SU-DHL-6 (cell line): Measurements from ENCODE around the gene PXDN.

Experiments used
- EZH2phosphoT487 ChIP-seq: fragments of 200-600 bp; sonication (generic), shearing (Covaris generic); conservative IDR thresholded peaks from 2 replicates; pipeline ENCODE4 v1.6.1; 2018; ENCODE audit warnings: mild to moderate bottlenecking, antibody characterized with exemption, low read length, moderate library complexity, mixed read lengths
- TF ChIP-seq, protein P1 (sequence below): fragments of 200-600 bp; sonication (generic); IDR thresholded peaks from one replicate; pipeline ENCODE4 v1.5.1; 2017; ENCODE audit warnings: antibody characterized with exemption, mild to moderate bottlenecking, low read length, moderate library complexity; ENCODE audit not compliant: insufficient read depth, poor library complexity, severe bottlenecking

DNA sequence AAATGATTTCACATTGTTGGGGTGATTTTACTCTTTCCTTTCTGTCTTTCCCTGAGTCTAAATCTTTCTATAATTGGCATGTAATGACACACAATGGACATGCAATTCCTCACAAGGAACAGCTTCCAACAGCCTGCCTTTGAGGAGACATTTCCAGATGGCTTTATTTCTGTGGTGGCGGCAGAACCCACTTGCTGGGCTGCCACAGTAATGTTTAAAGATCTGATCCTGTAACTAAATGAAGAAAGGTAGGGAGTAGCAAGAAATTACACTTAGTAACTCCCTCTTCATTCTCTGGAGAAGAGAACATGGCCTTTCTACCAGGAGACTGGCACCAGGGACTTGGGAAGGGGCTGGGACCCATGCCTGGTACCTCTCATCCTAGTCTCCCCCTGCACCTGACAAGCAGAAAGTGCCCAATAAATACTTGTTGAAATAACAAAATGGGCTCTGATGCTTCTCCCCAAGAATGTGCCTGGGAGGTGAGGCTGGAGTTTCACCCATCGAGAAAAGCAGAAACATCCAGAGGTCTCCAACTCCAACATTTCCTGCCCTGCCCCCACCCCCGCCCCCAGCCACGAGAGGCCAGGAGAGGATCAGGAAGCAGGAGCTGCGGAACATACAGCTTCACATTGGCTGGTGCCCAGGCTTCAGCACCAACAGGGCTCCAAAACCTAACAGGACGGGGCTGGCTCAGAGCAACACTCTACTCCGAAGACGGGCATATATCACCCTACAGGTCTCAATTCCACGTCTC is 92.1 kb downstream of the PXDN start:
- TF ChIP-seq, protein P1, sequence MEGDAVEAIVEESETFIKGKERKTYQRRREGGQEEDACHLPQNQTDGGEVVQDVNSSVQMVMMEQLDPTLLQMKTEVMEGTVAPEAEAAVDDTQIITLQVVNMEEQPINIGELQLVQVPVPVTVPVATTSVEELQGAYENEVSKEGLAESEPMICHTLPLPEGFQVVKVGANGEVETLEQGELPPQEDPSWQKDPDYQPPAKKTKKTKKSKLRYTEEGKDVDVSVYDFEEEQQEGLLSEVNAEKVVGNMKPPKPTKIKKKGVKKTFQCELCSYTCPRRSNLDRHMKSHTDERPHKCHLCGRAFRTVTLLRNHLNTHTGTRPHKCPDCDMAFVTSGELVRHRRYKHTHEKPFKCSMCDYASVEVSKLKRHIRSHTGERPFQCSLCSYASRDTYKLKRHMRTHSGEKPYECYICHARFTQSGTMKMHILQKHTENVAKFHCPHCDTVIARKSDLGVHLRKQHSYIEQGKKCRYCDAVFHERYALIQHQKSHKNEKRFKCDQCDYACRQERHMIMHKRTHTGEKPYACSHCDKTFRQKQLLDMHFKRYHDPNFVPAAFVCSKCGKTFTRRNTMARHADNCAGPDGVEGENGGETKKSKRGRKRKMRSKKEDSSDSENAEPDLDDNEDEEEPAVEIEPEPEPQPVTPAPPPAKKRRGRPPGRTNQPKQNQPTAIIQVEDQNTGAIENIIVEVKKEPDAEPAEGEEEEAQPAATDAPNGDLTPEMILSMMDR = no peak
- no peak for TF ChIP-seq EZH2phosphoT487
